VCaP (cell line): Measurements from ENCODE around the gene ATF6B.
A peak's percentile ranks its signal among the peaks of the same experiment; 100 is the strongest.

Source experiments
- H3K27ac ChIP-seq: fragments of 450-650 bp; 2 replicates; pipeline ENCODE4 v1.5.1; 2017
- TF ChIP-seq, protein P1 (sequence below): fragments of 450-650 bp; conservative IDR thresholded peaks from 2 replicates; pipeline ENCODE4 v1.5.1; 2017; ENCODE audit warnings: mild to moderate bottlenecking, moderate library complexity

The ATF6B gene

DNA sequence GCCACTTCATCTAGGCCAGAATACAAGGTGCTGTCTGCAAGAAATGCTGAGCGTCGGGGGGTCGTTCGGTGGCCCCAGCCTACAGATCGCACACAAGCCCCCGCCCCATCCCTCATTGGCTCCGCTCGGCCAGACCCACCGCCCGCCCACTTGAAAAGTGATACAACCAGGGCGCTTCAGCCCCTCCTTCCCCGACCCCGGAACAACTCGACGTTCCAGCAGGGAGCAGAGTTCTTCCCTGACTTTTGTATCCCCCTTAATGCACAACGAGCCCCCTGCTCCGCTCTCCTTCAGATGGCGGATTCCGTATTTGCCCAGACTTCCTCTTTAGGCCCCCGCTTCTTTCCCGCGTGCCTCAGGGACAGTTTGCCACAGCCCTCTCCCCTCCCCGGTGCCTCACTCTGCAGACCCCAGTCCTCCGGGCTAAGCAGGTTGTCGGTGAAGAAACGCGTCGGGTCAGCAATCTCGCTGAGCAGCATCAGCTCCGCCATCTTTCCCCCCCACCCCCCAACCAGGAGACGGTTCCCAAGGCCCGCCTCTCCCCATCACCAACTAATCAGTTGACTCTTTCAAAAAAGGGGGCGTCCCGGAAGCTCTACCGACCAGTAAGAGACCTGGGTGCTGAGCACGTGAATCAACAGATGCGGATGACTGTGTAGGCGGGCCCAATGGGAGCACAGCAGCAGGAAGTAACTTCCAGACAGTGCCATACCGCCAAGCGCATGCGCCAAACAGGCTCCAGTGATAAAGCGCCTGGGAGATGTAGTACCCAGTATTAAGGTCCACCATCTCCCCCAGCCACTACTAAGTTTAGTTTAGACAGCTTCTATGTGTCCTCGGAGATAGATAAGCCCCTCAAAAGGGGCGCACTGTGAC, at the start of gene ATF6B:
ATF6B (minus strand) TSS at position 530 of the 876 bp plus-strand sequence; CDS start at position 491, 39 bp downstream.
- TF ChIP-seq, protein P1, sequence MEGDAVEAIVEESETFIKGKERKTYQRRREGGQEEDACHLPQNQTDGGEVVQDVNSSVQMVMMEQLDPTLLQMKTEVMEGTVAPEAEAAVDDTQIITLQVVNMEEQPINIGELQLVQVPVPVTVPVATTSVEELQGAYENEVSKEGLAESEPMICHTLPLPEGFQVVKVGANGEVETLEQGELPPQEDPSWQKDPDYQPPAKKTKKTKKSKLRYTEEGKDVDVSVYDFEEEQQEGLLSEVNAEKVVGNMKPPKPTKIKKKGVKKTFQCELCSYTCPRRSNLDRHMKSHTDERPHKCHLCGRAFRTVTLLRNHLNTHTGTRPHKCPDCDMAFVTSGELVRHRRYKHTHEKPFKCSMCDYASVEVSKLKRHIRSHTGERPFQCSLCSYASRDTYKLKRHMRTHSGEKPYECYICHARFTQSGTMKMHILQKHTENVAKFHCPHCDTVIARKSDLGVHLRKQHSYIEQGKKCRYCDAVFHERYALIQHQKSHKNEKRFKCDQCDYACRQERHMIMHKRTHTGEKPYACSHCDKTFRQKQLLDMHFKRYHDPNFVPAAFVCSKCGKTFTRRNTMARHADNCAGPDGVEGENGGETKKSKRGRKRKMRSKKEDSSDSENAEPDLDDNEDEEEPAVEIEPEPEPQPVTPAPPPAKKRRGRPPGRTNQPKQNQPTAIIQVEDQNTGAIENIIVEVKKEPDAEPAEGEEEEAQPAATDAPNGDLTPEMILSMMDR = no peak
- peak within 1 kb of the TSS; percentile 80 for H3K27ac ChIP-seq

DNA sequence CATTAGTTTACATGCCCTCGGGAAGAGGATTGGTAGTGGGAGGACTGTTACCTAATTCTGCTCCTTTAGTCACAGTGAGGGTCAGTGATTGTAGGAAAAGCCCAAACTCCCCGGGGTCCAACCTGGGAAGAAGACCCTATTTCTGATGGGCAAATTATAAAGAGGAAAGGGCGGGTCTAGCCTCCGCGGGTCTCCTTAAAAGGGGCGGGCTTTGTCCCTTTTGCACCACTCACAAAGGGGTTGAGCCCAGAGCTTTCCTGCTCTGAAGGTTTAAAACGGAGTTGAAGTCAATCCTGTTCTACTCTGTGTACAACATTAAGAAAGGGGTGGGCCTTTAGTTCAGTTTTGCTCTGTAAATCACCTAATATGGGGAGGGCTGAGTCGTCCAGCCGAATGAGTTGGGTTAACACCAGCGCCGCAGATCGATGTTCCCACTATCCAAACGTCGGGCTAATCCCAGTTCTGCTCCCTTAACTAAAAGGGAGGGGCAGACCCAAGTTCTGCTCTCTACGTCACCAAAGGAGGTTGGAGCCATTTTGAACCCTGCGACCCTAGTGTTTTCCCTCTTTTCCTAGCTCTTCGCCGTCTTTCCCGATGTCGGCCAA, 49.2 kb upstream of the ATF6B start:
- H3K27ac ChIP-seq = peak overlapping the region; percentile 92
- TF ChIP-seq, protein P1 = no peak

DNA sequence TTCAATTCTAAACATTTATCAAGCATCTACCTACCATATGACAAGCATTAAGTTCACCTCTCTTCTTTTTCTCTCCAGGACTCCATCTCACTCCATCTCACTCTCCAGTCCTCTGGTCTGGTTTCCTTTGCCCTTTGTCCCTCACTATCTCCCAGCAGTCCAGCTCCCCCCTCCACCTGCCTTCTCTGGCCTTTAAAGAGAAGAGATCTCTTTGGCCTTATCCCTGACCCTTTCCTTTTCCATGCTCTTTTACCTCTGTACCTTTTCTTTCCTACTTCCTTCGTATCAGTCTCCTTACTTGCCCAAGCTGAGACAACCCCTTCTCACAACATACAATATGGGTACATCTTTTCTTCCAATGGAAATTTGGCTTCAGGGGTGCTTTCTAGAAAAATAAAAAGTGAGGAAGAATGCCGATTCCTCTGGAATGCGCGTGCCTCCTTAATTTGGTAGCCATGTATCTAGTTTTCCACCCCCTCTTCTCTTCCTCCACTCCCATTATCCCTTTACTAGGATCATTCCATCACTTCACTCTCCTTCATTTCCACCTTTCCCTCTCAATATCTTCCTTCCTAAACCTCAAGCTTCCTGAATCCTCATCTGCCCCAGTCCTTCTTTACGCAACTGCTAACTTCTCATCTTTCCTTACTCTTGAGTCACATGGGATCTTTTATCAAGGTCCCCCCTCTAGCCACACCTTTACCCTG, 48.6 kb upstream of the ATF6B start:
- TF ChIP-seq, protein P1 = no peak
- H3K27ac ChIP-seq = peak overlapping the region; percentile 92

DNA sequence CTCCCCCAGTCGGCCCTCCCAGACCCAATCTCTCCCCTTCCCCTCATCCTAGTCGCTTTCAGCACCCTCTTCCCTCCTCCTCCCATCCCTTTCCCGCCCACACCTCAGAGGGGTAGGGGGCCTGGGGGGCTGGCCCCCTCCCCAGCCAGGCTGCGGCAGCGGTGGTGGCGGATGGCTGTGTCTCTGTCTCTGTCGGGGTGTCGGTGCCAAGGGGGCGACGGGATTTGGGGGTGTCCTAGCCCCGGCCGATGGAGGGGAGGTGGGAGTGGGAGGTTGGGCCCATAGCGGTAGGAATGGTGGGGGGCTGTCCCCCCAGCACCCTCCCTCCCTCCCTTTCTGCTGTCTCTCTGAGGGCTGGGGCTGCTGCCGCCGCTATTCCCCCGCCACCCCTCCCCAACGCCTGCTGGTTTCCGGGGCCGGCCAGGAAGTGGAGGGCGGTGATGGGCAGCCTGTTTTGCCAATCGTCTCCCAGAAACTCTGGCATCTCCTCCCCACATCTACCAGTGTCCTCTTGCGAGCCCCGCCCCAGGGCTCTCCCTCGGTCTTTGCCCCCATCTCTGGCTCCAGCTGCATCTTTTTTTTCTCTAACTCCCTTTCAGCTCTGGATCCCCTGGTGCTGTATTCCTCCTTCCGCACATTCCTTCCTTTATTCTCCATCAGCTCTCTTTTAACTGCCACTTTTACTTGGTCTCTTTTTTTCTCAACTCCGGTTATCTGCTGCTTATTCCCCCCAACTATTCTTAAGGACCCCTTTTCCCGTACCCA, 47.8 kb upstream of the ATF6B start, which contains the start of gene AGPAT1:
AGPAT1 (minus strand) TSS at position 374 of the 765 bp plus-strand sequence. CDS start 4,588 bp downstream, outside the sequence.
- TF ChIP-seq, protein P1 = no peak

DNA sequence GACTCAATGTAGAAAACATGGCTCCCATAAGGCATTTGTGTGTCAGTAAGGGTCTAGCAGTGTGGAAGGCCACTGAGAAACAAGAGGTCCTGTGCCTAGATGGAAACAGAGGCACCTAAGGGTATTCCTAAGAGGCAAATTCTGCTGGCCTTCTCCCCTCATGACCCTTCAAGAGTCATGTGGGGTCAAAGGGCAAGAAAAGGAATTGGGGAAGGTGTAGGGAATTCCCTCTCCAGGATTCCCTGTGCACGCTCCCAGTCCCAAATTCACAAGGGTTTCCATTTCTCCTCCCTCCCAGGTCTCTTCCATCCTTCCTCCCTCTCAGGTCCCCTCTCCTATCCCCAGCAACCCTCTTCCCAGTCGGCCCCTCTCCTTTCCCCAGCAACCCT, 47.3 kb upstream of the ATF6B start:
- peak overlapping the region; percentile 92; the same call in 1 of the 2 replicates for H3K27ac ChIP-seq
- TF ChIP-seq, protein P1 = no peak

More for the DNA sequence above, 47.8 kb upstream of the ATF6B start, which contains the start of gene AGPAT1:
- H3K27ac ChIP-seq = peak within 1 kb of the TSS; percentile 92

DNA sequence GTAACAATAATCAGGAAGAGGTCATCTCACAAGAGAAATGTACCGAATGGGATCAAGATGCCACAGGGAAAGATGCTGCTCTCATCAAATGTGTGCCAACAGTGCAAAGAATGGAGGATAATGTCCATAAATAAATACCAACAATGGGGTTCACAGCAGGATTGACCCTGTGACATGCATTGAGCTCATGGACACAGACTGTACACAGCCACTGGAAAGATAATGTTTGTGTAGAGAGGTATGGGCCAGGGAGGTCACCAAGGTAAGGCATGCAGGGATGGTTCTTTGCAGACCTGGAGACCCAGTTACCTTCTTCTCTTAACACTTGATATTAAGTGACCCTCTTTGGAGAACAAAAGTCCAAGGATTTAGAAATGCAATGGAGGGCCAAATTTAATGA, 46.4 kb upstream of the ATF6B start:
- TF ChIP-seq, protein P1 = no peak
- H3K27ac ChIP-seq = no peak overlapping the region
